ENCODE data around the gene GSTM4. TPM values are rescaled to one million over a fixed set of nuclear protein-coding genes. Genes with fewer than 3 reads are reported as not detected.
A peak's percentile ranks its signal among the peaks of the same experiment; 100 is the strongest.
"Not testable (repeated sequence)": the region's sequence is repeated elsewhere in the genome, so short reads cannot be mapped to it uniquely, and the experiment has no call there.

Gene GSTM4
- total RNA-seq, 1 experiment from 2014 or later, result 38.8 TPM

DNA sequence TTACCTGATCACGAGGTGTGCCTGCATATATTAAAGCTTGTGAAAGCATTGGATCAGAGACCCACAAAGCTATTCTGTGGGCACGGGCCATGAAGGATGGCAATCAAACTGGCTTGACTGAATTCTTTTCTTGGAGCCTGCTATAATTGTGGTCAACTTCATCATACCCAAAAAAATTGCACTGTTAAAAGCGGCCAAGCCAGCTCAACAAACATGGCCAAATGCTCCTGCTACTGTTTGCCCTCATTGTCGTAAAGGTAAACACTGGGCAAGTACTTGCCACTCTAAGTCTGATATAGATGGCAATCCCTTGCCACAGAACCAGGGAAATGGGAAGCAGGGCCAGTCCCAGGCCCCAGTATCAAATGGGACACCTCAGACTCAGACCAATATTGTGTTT, 49.5 kb downstream of the GSTM4 start:
- no peaks in the 10 kb centered on the region for H3K27me3 ChIP-seq (ENCODE audit: insufficient read depth, low read depth)
- no peaks in the 10 kb centered on the region for H3K9me2 ChIP-seq (ENCODE audit: insufficient read depth)
- no peaks in the 10 kb centered on the region for H4K20me1 ChIP-seq (ENCODE audit: insufficient read depth)
- peak; percentile 32 to 79 for DNase-seq
- peaks cover 22% of the 10 kb centered on the region for H3K9me3 ChIP-seq (ENCODE audit: insufficient read depth, low read depth)
- no peaks in the 10 kb centered on the region for H3F3A ChIP-seq (ENCODE audit: insufficient read depth, low read depth)
- peaks cover 29% of the 10 kb centered on the region for H3K4me1 ChIP-seq (replicated peaks; ENCODE audit: insufficient read depth)
- no peak overlapping the region for H3K4me2 ChIP-seq
- peak overlapping the region; percentile 24; the same call in 1 of the 2 replicates for H2AFZ ChIP-seq
- H3K27ac ChIP-seq, result no peak overlapping the region
- ChIA-PET CTCF (no interaction called here), POLR2A (ENCODE audit: unreplicated experiment) (no interaction called here)
- intact Hi-C loops (cut with micrococcal nuclease; ENCODE audit: unreplicated experiment), result no loop called here
- no peak overlapping the region for H3K4me3 ChIP-seq
- H3K79me2 ChIP-seq (ENCODE audit: low read depth), result no peaks in the 10 kb centered on the region
- BruUV-seq (replicated peaks), result no TSS peak
- H3K36me3 ChIP-seq (ENCODE audit: low read depth), result no peaks in the 10 kb centered on the region
- TF ChIP-seq EZH2 (IDR thresholded peaks at IDR 0.05; ENCODE audit: low read depth), result no peak
- TF ChIP-seq, protein P1, sequence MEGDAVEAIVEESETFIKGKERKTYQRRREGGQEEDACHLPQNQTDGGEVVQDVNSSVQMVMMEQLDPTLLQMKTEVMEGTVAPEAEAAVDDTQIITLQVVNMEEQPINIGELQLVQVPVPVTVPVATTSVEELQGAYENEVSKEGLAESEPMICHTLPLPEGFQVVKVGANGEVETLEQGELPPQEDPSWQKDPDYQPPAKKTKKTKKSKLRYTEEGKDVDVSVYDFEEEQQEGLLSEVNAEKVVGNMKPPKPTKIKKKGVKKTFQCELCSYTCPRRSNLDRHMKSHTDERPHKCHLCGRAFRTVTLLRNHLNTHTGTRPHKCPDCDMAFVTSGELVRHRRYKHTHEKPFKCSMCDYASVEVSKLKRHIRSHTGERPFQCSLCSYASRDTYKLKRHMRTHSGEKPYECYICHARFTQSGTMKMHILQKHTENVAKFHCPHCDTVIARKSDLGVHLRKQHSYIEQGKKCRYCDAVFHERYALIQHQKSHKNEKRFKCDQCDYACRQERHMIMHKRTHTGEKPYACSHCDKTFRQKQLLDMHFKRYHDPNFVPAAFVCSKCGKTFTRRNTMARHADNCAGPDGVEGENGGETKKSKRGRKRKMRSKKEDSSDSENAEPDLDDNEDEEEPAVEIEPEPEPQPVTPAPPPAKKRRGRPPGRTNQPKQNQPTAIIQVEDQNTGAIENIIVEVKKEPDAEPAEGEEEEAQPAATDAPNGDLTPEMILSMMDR (conservative IDR thresholded peaks at IDR 0.05), result no peak

DNA sequence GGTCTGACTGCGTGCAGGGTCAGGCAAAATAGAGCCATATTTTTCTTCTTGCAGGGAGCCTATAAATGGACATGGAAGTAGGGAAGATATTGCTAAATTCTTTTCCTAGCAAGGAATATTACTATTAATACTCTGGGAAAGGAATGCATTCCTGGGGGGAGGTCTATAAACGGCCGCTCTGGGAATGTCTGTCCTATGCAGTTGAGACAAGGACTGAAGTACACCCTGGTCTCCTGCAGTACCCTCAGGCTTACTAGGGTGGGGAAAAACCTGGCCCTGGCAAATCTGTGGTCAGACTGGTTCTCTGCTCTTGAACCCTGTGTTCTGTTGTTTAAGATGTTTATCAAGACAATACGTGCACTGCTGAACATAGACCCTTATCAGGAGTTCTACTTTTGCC, 53.0 kb downstream of the GSTM4 start:
- H3K4me2 ChIP-seq; H4K20me1 ChIP-seq (ENCODE audit: insufficient read depth); H3F3A ChIP-seq (ENCODE audit: insufficient read depth, low read depth); H3K4me3 ChIP-seq; H3K79me2 ChIP-seq (ENCODE audit: low read depth); H3K27me3 ChIP-seq (ENCODE audit: insufficient read depth, low read depth); H2AFZ ChIP-seq; POLR2A ChIA-PET (ENCODE audit: unreplicated experiment); H3K27ac ChIP-seq; BruUV-seq (replicated peaks); CTCF ChIA-PET; H3K36me3 ChIP-seq (ENCODE audit: low read depth); H3K9me2 ChIP-seq (ENCODE audit: insufficient read depth); intact Hi-C loops (cut with micrococcal nuclease; ENCODE audit: unreplicated experiment); DNase-seq: not testable (repeated sequence)
- Histone ChIP-seq H3K9me3 (ENCODE audit: insufficient read depth, low read depth) (peaks cover 11% of the 10 kb centered on the region; the same call in 1 of the 2 replicates), H3K4me1 (replicated peaks; ENCODE audit: insufficient read depth) (peaks cover 29% of the 10 kb centered on the region)

DNA sequence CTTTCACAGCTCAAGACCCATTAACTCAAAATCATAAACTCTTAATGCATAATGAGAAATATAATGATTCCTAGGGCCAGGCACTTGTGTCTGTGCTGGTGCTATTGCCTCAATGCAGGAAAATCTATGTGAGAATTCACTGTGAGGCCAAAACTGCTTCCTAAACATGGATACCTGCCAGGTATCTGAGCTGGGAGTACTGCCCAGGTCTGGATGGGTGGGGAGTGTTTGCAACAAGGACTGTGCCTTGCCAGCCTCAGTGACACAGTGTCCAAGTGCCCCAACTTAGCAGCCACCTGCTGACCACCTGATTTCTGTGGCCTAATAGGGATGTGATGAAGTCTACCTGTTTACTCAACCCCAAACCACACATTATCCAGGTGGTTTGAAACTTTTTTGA, 53.9 kb downstream of the GSTM4 start:
- H3K9me2 ChIP-seq (ENCODE audit: insufficient read depth); DNase-seq; POLR2A ChIA-PET (ENCODE audit: unreplicated experiment); H2AFZ ChIP-seq; H4K20me1 ChIP-seq (ENCODE audit: insufficient read depth); intact Hi-C loops (cut with micrococcal nuclease; ENCODE audit: unreplicated experiment); H3K79me2 ChIP-seq (ENCODE audit: low read depth); H3K27ac ChIP-seq; H3F3A ChIP-seq (ENCODE audit: insufficient read depth, low read depth); H3K4me2 ChIP-seq; CTCF ChIA-PET; BruUV-seq (replicated peaks); H3K4me3 ChIP-seq; H3K36me3 ChIP-seq (ENCODE audit: low read depth); H3K27me3 ChIP-seq (ENCODE audit: insufficient read depth, low read depth): not testable (repeated sequence)
- Histone ChIP-seq H3K9me3 (ENCODE audit: insufficient read depth, low read depth) (peaks cover 11% of the 10 kb centered on the region; the same call in 1 of the 2 replicates), H3K4me1 (replicated peaks; ENCODE audit: insufficient read depth) (peaks cover 29% of the 10 kb centered on the region)

Other genes starting within 250 kb of the GSTM4 start
- gene PSMA5, start 229.7 kb upstream of the GSTM4 start, total RNA-seq (2021), result 168 and 172 TPM in 2 replicates
- gene SYPL2, start 189.6 kb upstream of the GSTM4 start, total RNA-seq (2021), result 0.09 and 0.28 TPM in 2 replicates
- gene ATXN7L2, start 172.2 kb upstream of the GSTM4 start, total RNA-seq (2021), result 4.7 and 5.7 TPM in 2 replicates
- gene CYB561D1, start 162.0 kb upstream of the GSTM4 start, total RNA-seq (2021), result 11.6 and 11.7 TPM in 2 replicates
- gene AMIGO1, start 146.4 kb upstream of the GSTM4 start, total RNA-seq (2021), result 4.1 and 4.2 TPM in 2 replicates
- gene GPR61, start 116.2 kb upstream of the GSTM4 start, total RNA-seq (2021), result not detected in 2 replicates
- gene GNAI3, start 107.5 kb upstream of the GSTM4 start, total RNA-seq (2021), result 7.6 and 10.0 TPM in 2 replicates
- gene GNAT2, start 36.5 kb upstream of the GSTM4 start, total RNA-seq (2021), result 0.52 and 0.63 TPM in 2 replicates
- gene AMPD2, start 36.3 kb upstream of the GSTM4 start, total RNA-seq (2021), result 66.7 and 78.6 TPM in 2 replicates
- gene GSTM2, start 12.0 kb downstream of the GSTM4 start, total RNA-seq (2021), result 9.3 and 10.2 TPM in 2 replicates
- not detected in 2 replicates for gene GSTM1, start 31.7 kb downstream of the GSTM4 start, total RNA-seq (2021)
- gene GSTM5, start 56.2 kb downstream of the GSTM4 start, total RNA-seq (2021), result not detected in 2 replicates
- gene GSTM3, start 84.9 kb downstream of the GSTM4 start, total RNA-seq (2021), result 101 and 110 TPM in 2 replicates
- gene EPS8L3, start 107.8 kb downstream of the GSTM4 start, total RNA-seq (2021), result 0.68 and 1.2 TPM in 2 replicates

All from PC-9 (cell line).